ENCODE results near the gene MAP3K14.
A peak's percentile ranks its signal among the peaks of the same experiment; 100 is the strongest.

DNA sequence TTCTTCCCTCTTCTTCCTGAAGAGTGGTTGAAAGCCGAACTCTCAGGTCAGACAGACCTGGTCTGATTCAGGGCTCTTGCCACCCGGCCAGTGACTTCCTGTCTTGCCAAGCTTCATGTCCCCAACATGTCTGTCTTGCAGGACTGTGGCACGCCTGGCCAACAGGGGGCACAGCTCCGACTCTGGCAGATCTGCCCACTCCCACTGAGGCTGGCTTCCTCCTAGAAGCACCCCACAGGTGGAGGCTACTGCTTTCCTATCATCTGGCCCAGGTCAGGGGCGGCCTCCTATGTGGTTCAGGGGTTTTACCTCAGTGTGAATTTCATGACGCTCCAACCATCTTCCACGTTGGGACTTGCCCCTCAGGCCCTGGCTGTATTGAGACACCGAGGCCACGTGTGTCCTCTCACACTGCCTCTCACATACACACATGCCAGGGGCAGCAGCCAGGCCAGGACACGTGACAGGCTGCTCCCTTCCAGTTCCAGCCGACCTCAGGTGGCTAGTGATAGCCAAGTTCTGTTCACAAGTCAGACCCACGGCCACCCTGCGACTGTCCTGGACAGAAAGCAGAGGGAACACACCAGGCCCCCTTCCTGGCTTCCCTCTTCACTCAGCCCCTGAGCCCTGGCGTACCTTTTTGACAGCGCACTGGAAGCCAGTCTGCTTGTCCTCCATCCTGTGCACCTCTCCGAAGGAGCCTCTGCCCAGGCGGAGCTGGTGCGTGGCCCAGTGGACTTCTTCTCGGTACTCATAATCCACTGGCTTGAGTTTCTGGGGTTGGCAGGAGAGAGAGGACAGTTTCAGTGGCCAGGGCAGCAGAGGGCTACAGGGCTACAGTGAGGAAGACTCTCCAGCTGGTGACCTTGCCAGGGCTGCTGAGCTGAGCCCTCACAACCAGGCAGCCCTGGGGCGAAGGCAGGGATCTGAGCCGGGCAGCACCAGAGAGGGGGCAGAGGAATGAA lies 32.4 kb downstream of the MAP3K14 start:
- TF ChIP-seq CEBPB (IDR thresholded peaks at IDR 0.05; ENCODE audit: low read depth, low read length) (no peak), POLR2A (IDR thresholded peaks at IDR 0.05; ENCODE audit: low read depth, low read length) (no peak), SMC3 (IDR thresholded peaks at IDR 0.05; ENCODE audit: low read depth, low read length) (no peak), MAFK (IDR thresholded peaks at IDR 0.05; ENCODE audit: low read depth, low read length) (no peak), BHLHE40 (IDR thresholded peaks at IDR 0.05; ENCODE audit: low read depth, low read length) (no peak), NFE2L2 (IDR thresholded peaks at IDR 0.05; ENCODE audit: low read depth, low read length) (no peak), RFX5 (IDR thresholded peaks at IDR 0.05; ENCODE audit: low read depth, low read length) (no peak), CHD1 (IDR thresholded peaks at IDR 0.05; ENCODE audit: low read depth, low read length) (no peak)
- TF ChIP-seq, protein P1, sequence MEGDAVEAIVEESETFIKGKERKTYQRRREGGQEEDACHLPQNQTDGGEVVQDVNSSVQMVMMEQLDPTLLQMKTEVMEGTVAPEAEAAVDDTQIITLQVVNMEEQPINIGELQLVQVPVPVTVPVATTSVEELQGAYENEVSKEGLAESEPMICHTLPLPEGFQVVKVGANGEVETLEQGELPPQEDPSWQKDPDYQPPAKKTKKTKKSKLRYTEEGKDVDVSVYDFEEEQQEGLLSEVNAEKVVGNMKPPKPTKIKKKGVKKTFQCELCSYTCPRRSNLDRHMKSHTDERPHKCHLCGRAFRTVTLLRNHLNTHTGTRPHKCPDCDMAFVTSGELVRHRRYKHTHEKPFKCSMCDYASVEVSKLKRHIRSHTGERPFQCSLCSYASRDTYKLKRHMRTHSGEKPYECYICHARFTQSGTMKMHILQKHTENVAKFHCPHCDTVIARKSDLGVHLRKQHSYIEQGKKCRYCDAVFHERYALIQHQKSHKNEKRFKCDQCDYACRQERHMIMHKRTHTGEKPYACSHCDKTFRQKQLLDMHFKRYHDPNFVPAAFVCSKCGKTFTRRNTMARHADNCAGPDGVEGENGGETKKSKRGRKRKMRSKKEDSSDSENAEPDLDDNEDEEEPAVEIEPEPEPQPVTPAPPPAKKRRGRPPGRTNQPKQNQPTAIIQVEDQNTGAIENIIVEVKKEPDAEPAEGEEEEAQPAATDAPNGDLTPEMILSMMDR (conservative IDR thresholded peaks at IDR 0.05; ENCODE audit: low read depth, low read length) = peak; percentile 15; the same call in 1 of the 2 replicates
- TF ChIP-seq, protein P2, sequence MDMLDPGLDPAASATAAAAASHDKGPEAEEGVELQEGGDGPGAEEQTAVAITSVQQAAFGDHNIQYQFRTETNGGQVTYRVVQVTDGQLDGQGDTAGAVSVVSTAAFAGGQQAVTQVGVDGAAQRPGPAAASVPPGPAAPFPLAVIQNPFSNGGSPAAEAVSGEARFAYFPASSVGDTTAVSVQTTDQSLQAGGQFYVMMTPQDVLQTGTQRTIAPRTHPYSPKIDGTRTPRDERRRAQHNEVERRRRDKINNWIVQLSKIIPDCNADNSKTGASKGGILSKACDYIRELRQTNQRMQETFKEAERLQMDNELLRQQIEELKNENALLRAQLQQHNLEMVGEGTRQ (IDR thresholded peaks at IDR 0.05; ENCODE audit: low read depth, low read length) = no peak
